Upper lobe of left lung (tissue), 4 donors: ENCODE results near the gene ZC2HC1C.

Experiments
- CTCF ChIP-seq, 6 experiments: fragments of 450-650 bp in 4 of 6; fragments of 200-600 bp in 2 of 6; sonication (generic) in 2 of 6; IDR thresholded peaks; one replicate each; pipeline ENCODE4 v1.5.1; 2016 to 2019; ENCODE audit warnings: antibody characterized with exemption in 6 of 6
- POLR2AphosphoS5 ChIP-seq, 2 donors: sonication (generic); formaldehyde crosslinking; IDR thresholded peaks; one replicate each; pipeline ENCODE4 v1.5.1; 2017; ENCODE audit warnings: antibody characterized with exemption in 2 of 2

- TF ChIP-seq POLR2AphosphoS5 (IDR thresholded peaks at IDR 0.05) (no peak), CTCF (IDR thresholded peaks at IDR 0.05) (no peak)
Observed at GRCh38 chr14:75083271-75083670, 13.8 kb downstream of the ZC2HC1C start.
